Ovary (tissue), 3 donors: ENCODE data around the gene SMIM3.

Experiments used
- EP300 ChIP-seq: sonication (generic); formaldehyde crosslinking; IDR thresholded peaks from one replicate; pipeline ENCODE4 v1.6.1; 2017; ENCODE audit warnings: antibody characterized with exemption
- POLR2A ChIP-seq: fragments of 450-650 bp; IDR thresholded peaks from one replicate; pipeline ENCODE4 v1.6.1; 2017; ENCODE audit warnings: antibody characterized with exemption, mild to moderate bottlenecking, moderate library complexity
- TF ChIP-seq, protein P1 (sequence below), 3 donors: fragments of 450-650 bp in 2 of 3; fragments of 200-600 bp in 1 of 3; IDR thresholded peaks; one replicate each; pipeline versions ENCODE4 v1.5.1 to v1.8.0; 2016 to 2022; ENCODE audit warnings: antibody characterized with exemption in 3 of 3, mild to moderate bottlenecking in 1 of 3
- donor health status: DM: no; HTN: no; CAD: no.

DNA sequence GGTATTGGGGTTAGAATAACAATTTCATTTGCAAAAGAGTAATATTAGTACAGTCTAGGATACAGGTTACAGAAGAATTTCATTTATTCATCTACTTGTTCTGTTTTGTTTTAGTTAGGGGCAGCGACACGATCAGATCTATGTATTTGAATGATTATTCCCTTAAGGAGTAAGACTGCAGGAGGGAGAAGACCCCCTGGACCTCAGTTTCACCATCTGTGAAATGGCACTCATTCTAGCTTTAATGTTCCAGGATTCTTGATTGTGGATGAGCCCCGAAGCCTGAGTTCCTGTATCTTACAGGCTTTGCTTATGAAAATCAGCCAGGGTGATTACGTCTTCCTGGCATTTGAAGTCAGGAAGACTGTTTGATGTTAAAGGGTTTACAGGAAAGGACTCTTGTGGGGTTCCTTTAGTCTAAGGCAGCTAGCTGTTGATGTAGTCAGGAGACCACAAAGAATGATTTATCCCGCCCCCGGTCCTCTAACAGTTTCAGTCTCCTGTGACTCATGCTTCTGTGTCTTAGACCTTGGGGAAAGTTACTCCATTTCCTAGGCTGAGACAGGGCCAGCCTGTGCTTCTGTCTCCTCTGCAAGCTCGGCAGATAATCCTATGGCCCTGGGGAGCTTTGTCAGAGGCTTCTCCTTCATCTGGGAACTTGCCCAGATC lies 11.5 kb downstream of the SMIM3 start:
- TF ChIP-seq, protein P1, sequence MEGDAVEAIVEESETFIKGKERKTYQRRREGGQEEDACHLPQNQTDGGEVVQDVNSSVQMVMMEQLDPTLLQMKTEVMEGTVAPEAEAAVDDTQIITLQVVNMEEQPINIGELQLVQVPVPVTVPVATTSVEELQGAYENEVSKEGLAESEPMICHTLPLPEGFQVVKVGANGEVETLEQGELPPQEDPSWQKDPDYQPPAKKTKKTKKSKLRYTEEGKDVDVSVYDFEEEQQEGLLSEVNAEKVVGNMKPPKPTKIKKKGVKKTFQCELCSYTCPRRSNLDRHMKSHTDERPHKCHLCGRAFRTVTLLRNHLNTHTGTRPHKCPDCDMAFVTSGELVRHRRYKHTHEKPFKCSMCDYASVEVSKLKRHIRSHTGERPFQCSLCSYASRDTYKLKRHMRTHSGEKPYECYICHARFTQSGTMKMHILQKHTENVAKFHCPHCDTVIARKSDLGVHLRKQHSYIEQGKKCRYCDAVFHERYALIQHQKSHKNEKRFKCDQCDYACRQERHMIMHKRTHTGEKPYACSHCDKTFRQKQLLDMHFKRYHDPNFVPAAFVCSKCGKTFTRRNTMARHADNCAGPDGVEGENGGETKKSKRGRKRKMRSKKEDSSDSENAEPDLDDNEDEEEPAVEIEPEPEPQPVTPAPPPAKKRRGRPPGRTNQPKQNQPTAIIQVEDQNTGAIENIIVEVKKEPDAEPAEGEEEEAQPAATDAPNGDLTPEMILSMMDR (IDR thresholded peaks at IDR 0.05), result no peak
- TF ChIP-seq EP300, result no peak
- TF ChIP-seq POLR2A, result no peak
